Embryonic facial prominence (tissue), 1 donor: ENCODE results near the gene AUTS2.

Experiments used
- DNase-seq: peaks from one replicate; pipeline ENCODE4 v3.0.0-alpha.2; 2016; ENCODE audit errors: extremely low spot score

Gene AUTS2

DNA sequence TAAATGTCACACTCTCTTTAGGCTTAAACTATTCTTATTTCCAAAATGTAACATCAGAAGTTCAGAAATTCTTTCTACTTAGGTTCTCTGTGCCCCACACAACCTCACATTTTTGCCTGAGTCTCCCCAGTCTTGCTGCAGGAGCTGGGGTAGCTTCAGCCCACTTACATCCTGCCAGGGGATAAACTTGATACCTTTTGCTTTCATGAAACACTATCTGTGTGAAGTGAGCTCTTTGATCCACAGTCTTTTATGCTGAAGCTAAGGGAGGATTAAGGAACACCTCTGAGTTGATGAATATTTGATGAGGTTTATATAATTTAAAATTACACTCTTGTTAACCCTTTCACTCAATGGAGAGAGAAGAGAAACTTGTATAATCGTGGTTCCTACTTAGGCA is 341.0 kb downstream of the AUTS2 start:
- DNase-seq = no peak

DNA sequence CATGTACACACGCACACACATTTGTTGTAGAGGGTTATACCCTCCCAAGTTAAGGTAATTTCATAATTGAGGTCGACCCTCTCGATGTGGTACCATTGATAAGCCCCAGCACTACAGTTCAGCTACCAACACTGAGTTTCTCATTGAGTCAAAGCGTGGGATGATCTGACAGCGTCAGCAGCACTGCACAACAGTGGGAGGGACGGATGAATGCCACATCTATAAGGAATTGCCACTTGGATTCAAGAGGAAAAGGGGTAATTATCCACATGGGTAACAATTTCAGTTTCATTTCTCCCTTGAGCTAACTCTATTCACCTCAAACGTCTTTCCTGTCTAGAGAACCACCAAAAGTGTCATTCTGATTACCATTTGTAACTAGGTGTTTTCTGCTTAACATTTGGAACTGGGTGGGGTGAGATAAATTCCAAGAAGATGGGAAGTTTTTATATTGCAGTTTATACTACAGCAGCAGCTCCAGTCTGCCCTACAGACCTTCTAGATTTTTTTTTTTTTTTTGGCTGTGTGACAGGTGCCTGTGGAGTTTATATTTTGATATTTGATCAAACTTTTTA is 342.9 kb downstream of the AUTS2 start:
- DNase-seq = no peak

DNA sequence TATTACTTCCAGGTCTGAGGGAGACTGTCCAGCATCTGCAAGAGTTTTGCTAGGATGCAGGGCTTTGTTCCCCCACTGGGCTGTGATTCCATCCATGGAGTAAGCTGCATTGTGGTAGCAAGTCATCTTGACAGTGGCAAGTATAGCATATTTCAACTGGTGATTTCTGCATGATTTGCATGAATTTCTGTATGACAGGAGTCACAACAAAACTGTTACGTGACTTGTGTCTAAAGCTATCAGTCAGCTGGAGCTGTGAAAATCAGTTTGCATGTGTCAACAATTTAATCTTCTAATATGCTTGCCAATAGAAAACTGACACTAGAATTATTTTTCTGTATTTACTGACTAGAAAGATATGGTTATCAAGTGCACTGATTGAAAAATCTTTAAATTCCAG is 344.3 kb downstream of the AUTS2 start:
- DNase-seq = no peak

DNA sequence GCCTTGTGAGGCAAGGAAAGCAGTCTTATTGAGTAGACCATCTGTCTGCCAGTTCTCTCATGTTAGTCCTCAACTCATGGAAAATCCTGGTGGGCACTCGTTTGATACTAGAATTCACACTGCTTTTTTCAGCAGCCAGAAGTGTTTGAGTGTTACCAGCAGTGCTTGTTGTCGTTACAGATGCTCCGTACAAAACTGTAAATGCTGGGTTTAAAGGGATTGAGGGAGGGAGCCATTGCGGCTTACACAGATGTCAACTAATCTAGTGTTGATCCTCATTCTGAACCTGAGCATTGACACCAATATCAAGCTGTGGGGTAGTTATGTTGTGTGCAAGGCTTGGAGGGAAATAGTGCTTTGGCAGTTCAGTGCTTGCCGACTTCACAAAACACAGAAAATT is 348.6 kb downstream of the AUTS2 start:
- DNase-seq = no peak

DNA sequence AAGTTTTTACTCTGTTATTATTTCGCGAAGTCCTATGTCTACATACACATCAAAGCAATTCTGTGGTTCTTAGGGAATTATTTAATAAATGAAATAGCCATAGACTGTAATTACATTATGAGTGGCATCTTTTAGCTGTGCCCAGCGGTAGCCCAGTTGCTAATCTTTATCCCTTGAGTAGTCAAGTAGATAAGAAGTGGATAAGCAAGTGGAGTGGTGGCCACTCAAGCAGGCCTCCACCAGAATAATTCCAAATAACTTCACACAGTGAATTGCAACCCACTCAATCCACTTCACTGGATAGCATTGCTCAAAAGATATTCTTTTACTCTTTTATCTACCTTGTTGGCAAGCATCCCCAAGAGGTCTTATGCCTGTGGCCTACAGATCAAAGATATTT is 349.7 kb downstream of the AUTS2 start:
- no peak for DNase-seq

DNA sequence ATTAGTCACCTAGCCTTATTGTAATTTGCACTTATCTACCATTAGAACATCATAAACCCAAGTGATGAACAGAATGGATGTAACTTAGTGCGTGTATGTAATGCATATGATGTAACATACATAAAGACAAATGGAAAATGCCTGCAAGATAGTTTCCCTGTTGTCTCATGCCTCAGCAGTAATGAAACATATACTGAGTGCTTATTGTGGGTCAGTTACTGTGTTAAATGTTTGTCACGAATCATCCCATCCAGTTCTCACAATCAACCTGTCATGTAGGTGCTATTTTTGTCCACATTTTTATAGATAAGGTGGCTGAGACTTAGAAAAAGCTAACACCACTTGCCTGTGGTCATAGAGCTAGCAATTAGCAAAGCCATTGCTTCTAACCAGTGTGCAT is 350.8 kb downstream of the AUTS2 start:
- no peak for DNase-seq

DNA sequence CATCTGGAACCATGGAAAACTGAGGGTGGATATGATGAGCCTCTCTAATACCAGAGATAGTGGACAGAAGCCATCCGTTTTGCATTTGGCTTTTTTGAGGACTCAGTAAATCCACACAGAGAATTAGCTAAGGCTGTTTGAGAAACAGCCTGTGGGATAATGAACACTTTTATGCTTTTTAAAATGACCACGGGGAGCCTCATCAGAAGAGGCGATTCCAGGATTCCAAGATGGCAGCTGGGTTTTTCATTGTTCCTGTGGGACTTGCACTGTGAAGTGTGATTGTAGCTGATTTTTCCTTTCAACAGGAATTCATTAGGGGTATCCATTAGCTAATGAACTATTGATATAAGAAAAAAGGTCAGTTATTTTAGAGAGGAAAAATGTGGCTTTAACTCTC is 353.2 kb downstream of the AUTS2 start:
- DNase-seq = no peak

DNA sequence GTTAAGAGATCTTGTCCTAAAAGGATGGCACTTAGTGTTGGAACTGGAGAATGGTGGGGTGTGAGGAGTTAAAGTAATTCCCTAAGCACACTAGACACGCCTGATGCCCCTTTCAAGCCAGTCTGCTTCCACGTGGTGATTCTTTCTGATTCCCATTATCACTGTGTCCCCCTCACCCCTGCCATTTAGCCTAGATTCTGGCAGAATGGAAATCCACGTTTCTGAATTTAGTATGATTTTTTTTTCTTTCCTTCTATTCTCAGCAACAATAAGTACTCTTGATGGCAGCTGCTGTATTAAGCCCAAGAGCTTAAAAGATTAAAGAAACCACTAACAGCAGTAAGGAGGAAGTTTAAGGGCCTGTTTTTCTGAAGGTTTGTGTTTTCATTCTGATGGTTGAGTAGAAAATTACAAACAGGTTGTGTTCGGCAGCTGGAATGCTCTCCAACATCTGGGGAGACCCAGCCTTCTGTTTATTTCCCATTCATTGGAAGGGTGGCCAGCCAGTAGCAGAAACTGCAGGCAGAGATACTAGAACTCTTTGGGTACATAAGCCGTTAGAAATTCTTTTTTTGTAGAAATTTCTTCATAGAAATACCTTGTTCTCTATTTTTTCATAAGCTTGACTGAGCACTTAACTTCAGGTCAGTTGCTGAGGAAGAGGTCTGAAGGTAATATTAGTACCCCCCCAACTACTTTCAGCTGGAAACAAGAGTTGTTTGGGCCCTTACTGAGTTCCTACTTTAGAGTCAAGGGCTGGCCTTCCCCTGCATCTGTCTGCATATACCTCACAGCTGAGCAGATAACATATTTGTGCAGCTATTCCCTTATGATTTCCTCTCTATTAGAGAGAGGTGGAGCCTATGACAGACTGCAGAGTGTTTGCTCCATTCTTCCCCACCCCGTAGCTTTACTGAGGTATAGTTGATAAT is 355.1 kb downstream of the AUTS2 start:
- no peak for DNase-seq

DNA sequence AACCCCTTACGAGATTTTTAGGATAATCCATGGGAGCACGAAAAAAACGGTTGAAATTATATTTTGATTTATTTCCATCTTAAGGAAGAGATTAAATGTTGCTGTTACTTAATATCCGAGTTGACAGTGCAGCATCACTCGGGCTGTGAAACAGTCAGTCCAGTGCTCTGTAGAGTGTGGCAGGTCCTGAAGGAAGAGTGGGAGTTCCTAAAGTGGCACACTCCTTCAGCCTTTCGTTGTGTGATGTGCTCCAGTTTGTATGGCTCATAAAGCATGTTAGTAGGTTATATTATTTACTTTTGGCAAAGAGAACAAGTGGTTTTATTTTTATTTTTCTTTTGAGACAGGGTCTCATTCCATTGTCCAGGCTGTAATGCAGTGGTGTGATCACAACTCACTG is 358.3 kb downstream of the AUTS2 start:
- no peak for DNase-seq

DNA sequence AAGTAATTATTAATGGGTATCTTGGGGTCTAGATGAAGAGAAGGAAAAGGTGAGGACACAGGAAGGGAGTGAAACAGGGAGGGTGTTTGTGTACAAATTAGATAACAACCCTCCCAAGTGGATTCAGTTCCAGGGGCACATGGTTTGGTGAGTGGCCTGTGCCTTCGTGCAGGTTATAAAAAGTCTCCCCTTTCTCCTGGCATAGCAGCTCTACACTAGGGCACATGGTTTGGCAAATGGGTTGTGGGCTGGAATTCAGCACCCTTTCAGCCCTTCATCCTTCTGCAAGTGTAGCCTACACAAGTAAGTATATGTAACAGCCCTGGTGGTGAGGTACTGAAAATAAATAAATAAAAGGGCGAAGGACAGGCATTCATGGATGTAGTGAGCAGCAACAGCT is 359.4 kb downstream of the AUTS2 start:
- no peak for DNase-seq

DNA sequence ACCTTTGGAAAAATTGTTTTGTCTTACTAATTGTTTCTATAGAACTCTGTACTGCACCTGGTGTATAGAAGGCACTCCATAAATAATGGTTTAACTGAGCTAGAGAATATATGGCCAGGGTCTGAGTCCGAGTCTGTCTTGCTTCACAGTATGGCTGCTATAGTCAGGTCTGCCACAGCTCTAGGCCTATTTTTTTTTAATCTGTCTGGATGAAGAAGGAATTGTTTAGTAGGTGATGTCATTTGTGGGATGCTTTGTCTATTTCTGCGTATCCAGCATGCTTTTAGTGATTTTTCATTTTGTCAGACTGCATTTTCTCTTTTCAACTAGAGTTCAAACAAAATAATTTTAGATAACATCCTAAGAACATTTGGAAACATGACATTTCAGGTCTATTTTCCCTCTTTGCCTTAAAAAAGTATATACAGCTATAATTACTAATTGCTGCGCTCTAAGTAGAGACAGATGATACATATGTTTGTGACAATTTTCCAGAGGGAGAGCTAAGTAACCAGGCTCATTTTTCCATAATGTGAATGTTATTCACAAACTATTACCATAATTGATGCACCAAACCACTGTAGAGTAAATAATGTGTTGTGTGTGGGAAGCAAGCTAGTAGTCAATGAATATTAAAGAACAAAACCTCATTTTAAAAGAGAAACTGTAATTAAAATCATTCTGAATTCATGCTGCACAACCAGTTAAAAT is 361.7 kb downstream of the AUTS2 start:
- no peak for DNase-seq

DNA sequence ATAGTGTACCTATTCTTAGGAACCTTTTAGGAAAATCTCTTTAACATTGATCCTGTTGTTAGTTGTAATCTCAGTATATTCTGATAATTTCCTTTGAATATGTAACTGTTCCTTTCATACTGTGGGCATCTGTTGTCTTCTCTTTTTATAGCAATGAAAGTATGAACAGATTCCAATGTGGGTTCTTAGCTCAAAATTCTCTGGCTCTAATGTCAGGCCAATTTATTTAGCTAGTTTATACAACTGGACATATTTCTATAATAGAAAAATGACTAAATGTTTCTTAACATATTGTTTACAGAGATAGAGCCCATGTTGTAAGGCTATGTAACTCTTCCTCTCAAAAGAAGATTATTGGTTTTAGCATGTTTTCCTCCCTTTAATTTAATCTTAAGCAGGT is 363.2 kb downstream of the AUTS2 start:
- DNase-seq = no peak

DNA sequence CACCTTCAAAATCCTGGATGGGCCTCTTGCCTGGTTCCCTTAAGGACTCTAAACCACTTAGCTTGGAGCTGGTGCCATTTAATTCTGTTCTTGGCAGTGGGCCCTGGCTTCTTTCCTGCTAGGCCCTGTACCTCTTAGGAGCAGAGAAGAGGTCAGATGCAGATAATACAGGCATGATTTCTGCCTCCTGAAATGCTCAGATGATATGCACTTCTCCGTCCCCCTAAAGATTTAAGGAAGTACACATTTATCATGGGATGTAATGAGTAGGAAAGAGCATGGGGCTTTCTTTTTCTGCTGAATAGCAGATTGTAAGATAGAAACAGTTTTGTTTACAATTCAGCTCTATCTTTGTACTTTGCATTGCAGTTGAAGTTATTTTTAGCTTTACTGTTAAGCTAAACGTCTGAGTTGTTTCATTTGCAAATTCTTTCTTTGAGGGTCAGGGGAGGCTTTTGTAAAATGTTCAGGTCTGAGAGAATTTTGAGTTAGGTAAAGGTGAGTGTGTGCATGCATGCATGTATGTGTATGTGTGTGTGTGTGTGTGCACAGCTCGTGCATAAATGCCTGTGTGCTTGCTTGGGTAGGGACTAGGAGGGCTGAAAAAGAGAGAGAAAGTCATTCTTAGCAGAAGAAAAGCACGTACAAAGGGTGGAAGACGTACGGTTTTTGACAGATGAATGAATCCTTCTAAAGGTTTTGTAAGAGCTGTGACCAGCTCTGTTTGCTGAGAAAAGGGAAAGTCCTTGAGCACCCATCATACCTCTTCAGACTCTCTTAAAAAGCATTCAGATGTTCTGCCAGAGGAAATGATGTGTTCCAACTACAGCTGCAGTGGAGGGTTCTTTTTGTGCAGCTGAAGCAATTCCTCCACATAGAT is 364.2 kb downstream of the AUTS2 start:
- DNase-seq = no peak

DNA sequence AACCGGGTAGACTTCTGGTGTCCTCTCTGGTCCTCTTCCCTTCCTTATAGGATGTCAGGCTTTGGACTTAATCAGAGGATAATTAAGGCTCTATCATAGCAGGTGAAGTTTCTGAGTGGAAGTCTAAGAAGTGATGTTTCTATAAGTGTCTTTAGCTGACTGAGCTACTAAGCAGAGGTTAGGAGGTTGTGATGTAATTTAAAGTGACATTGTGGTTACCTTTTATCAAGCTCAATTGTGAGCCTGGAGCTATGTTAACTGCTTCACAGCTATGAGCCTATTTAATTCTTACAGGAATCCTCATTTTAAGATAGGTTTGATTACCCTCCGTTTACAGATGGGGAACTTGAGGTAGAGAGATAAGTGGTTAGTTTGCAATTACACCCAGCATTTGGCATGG is 365.1 kb downstream of the AUTS2 start:
- DNase-seq = no peak

DNA sequence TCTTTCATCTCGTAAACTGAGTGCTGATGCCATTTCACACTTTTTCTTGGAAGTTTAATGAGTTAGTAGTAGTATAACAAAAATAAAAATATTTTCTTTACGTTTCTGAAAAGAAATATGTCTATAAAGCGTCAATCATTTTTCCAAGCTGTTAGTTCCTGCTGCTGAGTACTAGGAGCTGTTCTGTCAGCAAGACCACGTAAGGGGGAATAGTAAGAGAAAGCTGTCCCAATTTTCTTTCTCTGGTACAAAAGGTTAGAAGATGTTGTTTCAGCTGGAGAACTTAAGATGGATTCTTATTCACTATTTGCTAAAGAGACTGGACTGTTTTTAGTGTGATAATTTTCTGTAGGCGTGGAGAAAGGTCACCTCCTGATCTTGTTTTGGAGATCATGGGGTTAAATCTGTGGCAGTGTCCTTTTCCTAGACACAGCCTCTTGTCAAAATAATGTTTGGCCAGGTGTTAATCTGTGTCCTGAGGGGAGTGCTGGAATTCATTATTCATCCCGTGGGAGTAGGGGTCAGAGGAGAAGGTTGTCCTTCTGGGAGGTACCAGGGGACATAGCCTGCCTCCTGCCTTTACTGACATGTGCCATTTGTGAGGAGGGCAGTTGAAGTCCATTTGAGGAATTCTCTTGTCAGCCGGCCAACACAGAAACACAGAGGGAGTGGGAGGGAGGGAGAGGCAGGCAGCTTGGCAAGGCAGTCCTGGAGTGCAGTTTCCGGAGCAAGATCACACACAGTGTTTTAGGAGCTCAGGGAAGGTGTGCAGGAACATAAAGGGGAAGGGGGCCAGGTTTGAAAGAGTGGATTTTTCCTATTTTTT is 368.7 kb downstream of the AUTS2 start:
- no peak for DNase-seq

DNA sequence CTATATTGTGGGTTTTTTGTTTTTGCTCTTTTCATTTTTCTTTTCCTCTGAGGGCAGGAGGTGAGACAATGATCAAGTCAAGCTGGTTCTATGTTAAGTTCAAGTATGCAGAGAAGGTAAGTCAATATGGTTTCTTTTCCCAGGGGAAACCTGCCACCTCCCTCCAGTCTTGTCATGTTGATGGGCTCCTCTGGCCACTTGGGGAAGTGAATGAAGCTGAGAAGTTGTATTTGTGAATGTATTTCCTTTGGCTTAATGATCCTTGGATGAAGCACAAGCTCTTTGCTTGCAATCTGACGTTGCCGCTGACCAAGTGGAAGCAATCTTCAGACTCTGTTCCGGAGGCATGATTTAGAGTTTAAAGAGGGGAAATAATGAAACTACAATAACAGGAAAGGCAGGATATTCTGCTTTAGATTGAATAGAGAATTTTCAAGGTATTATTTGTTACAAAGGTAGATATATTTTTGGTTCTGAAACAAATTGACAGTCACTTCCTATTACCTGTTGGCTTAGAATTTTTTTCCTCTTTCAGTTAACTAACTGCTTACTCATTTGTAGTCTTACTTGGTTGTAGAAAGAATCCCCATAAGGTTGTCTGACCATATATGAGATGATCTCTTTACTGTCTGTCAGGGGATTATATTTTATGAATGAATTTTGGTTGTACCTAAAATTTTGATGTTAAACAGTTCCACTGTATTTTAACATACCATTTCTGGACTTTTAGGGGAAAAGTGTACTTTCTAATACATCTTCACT is 369.6 kb downstream of the AUTS2 start:
- DNase-seq = no peak

DNA sequence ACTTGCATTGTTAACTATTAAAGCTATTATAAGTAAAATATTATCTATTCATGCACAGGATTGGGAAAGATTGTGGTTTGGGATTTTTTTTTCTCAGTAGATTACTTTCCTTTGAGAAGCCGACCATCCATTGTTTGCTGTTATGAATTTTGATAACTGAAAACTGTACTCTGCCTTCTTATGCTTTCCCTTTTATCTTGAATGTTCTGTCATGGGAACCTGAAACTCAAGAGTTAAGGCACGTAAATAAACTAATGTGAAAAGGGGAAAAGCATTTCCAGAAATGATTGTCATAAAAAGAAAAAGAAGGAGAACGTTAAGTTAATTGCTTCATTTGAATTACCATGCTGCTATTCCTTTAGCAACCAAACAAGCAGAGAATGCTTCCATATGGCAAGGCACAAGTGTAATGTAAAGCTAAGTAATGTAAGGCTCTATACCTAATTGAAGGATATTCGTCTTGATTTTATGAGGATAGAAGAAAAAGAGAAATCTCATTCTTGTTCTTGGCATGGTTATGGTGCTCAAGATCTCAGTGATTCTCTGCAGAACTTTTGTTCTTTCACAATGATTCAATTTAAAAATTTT is 370.8 kb downstream of the AUTS2 start:
- DNase-seq = no peak

DNA sequence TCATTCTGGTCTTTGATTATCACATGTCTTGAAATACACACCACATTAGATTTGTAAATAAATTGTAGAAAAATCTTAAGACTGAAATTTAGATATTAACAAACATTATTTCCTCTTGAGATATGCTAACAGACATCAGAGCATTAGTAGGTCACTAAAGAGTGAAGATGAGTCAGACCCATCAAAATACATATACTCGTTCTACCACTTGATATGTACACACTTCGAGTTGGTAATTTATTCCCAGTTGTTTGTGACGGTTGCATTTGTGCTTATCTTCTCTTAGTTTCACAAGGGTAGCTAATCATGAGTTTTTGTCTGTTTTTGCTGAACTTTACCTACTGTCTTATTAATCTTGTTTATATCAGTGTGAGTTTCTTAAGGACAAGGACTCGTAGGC is 383.4 kb downstream of the AUTS2 start:
- no peak for DNase-seq

DNA sequence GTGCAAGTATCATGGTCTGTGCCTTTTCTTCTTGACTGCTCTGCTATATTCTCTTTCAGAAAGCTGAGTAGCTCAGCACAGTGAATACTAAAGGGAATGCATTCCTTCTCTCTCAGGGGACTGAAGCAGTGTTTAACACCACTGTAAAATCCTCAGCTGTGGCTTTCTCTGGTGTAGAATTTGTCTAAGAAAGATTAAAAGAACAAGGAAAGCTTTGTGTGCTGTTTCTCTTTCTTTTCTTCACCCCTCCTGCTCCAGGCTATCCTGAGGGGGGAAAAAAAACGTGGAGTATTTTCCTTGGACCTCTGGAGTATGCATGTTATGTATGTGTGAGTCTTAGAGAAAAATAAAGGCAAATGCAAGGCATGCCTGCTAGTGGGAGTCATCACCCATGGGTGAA is 383.9 kb downstream of the AUTS2 start:
- no peak for DNase-seq

DNA sequence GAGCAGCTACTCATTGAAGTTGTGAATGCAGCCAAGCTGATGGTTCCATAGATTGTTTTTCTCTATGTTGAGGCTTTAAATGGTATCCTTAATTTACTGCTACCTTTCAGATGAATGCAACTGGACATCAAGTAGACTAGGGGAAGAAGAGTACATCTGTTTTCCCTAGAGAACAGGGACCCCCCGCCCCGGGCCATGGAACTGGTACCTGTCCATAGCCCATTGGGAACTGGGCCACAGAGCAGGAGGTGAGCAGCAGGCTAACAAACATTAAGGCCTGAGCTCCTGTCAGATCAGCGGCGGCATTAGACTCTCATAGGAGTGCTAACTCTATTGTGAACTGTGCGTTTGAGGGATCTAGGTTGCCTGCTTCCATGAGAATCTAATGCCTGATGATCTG is 391.3 kb downstream of the AUTS2 start:
- no peak for DNase-seq
